A549 (cell line): ENCODE measurements around the gene NEURL1. TPM values are rescaled to one million over a fixed set of nuclear protein-coding genes. Genes with fewer than 3 reads are reported as not detected.

Experiments used
- ATAC-seq, 2 experiments: fragments of 200-7000 bp in 1 of 2; fragments of >200 bp in 1 of 2; cut with Nextera tagmentation in 1 of 2; cut with Tn5 transposase in 1 of 2; 3 replicates each; pipeline versions ENCODE4 v1.8.0 to v1.9.1; 2018 to 2020; ENCODE audit warnings: mild to moderate bottlenecking in 1 of 2, moderate library complexity in 1 of 2
- CTCF ChIA-PET: fragments of 300-600 bp; sonication (Branson Sonifier 250); formaldehyde crosslinking; extraction: SDS; loops from one replicate; lab custom pipeline; 2021; ENCODE audit warnings: antibody characterized with exemption, inconsistent platforms; lab: Yijun Ruan, JAX
- POLR2A ChIA-PET: fragments of 350-600 bp; formaldehyde crosslinking; extraction: SDS; loops from one replicate; lab custom pipeline; 2021; ENCODE audit warnings: antibody characterized with exemption, inconsistent platforms; lab: Yijun Ruan, JAX
- DNase-seq, 2 experiments: peaks; one replicate each; pipeline versions ENCODE4 v3.0.0 to v3.0.0-alpha.2; 2011 to 2016; ENCODE audit warnings: low read depth in 1 of 2, low spot score in 1 of 2
- FAIRE-seq: peaks from 2 replicates; lab custom pipeline; 2011; peaks lifted over from hg19 to GRCh38; lab: Jason Lieb, UNC
- H3K27ac ChIP-seq, 2 experiments: fragments of >200 bp; sonication (Bioruptor Twin); formaldehyde crosslinking; 3 replicates each; pipeline ENCODE4 v1.5.1; 2016 to 2017
- H3K4me1 ChIP-seq: fragments of >200 bp; sonication (Bioruptor Twin); formaldehyde crosslinking; 3 replicates; pipeline ENCODE4 v1.6.1; 2016
- H3K4me2 ChIP-seq: fragments of >200 bp; sonication (Bioruptor Twin); formaldehyde crosslinking; 3 replicates; pipeline ENCODE4 v1.6.1; 2016
- H3K4me3 ChIP-seq: fragments of >200 bp; sonication (Bioruptor Twin); formaldehyde crosslinking; 3 replicates; pipeline ENCODE4 v1.5.1; 2016
- H3K9me3 ChIP-seq: fragments of >200 bp; sonication (Bioruptor Twin); formaldehyde crosslinking; 3 replicates; pipeline ENCODE4 v1.6.1; 2016
- BCL3 ChIP-seq: fragments of >200 bp; sonication (Bioruptor Twin); formaldehyde crosslinking; IDR thresholded peaks from 3 replicates; pipeline ENCODE4 v1.6.1; 2016
- BHLHE40 ChIP-seq: IDR thresholded peaks from 2 replicates; pipeline ENCODE4 v1.6.1; 2012; ENCODE audit warnings: low read depth, low read length, inconsistent platforms
- CBX2 ChIP-seq: fragments of 200-600 bp; sonication (generic); IDR thresholded peaks from 2 replicates; pipeline ENCODE4 v1.6.1; 2016; ENCODE audit warnings: low read depth, mild to moderate bottlenecking, borderline replicate concordance
- EP300 ChIP-seq, 2 experiments: fragments of >200 bp; sonication (Bioruptor Twin); formaldehyde crosslinking; IDR thresholded peaks; 2 replicates in 1 of 2; 3 replicates in 1 of 2; pipeline ENCODE4 v1.6.1; 2016 to 2017
- ESRRA ChIP-seq: fragments of 150-350 bp; IDR thresholded peaks from 2 replicates; pipeline ENCODE4 v1.6.1; 2014; ENCODE audit warnings: mild to moderate bottlenecking, low read length, borderline replicate concordance
- FOSL2 ChIP-seq, 2 experiments: fragments of 450-650 bp in 1 of 2; fragments of >200 bp in 1 of 2; sonication (Bioruptor Twin) in 1 of 2; formaldehyde crosslinking; IDR thresholded peaks; 2 replicates each; pipeline versions ENCODE4 v1.5.0 to v1.6.1; 2016 to 2020; ENCODE audit warnings: mild to moderate bottlenecking in 1 of 2, moderate library complexity in 1 of 2
- FOXS1 ChIP-seq: fragments of 250-450 bp; sonication (Bioruptor Pico); IDR thresholded peaks from 2 replicates; pipeline ENCODE4 v1.5.0; 2020; ENCODE audit warnings: mild to moderate bottlenecking, moderate library complexity
- HDAC2 ChIP-seq: fragments of 200-600 bp; sonication (generic); IDR thresholded peaks from 2 replicates; pipeline ENCODE4 v1.6.1; 2016
- HOXA7 ChIP-seq: fragments of 250-450 bp; sonication (Bioruptor Pico); IDR thresholded peaks from 2 replicates; pipeline ENCODE4 v1.5.0; 2020; ENCODE audit warnings: mild to moderate bottlenecking, moderate library complexity
- HOXB13 ChIP-seq: fragments of 250-450 bp; sonication (Bioruptor Pico); IDR thresholded peaks from 2 replicates; pipeline ENCODE4 v1.5.0; 2020; ENCODE audit warnings: low read depth, mild to moderate bottlenecking, moderate library complexity
- HOXB5 ChIP-seq: fragments of 250-450 bp; sonication (Bioruptor Pico); IDR thresholded peaks from 2 replicates; pipeline ENCODE4 v1.5.0; 2020; ENCODE audit warnings: mild to moderate bottlenecking, moderate library complexity
- JUN ChIP-seq, 2 experiments: fragments of >200 bp; sonication (Bioruptor Twin); formaldehyde crosslinking; IDR thresholded peaks; 2 replicates in 1 of 2; 3 replicates in 1 of 2; pipeline ENCODE4 v1.6.1; 2016 to 2017
- JUNB ChIP-seq: fragments of >200 bp; sonication (Bioruptor Twin); formaldehyde crosslinking; IDR thresholded peaks from 2 replicates; pipeline ENCODE4 v1.6.1; 2016
- KDM1A ChIP-seq: fragments of 200-600 bp; sonication (generic); IDR thresholded peaks from 2 replicates; pipeline ENCODE4 v1.6.1; 2016; ENCODE audit warnings: low read depth, mild to moderate bottlenecking
- KDM5A ChIP-seq: fragments of 200-600 bp; sonication (generic); IDR thresholded peaks from 2 replicates; pipeline ENCODE4 v1.6.1; 2016; ENCODE audit warnings: antibody characterized with exemption, mild to moderate bottlenecking
- MAFK ChIP-seq: fragments of 450-650 bp; IDR thresholded peaks from 2 replicates; pipeline ENCODE4 v1.6.1; 2014; ENCODE audit not compliant: partially characterized antibody
- PHF8 ChIP-seq: fragments of 200-600 bp; sonication (generic); IDR thresholded peaks from 2 replicates; pipeline ENCODE4 v1.6.1; 2016; ENCODE audit warnings: low read depth, mild to moderate bottlenecking, antibody characterized with exemption, moderate library complexity, borderline replicate concordance
- POLR2AphosphoS2 ChIP-seq: conservative IDR thresholded peaks from 2 replicates; pipeline ENCODE4 v1.6.1; 2012; ENCODE audit warnings: low read length, improper control_type of control experiment, inconsistent platforms
- RARB ChIP-seq: fragments of 250-450 bp; sonication (Bioruptor Pico); IDR thresholded peaks from 2 replicates; pipeline ENCODE4 v1.8.0; 2021; ENCODE audit warnings: mild to moderate bottlenecking, moderate library complexity
- SREBF2 ChIP-seq: fragments of 450-650 bp; IDR thresholded peaks from 2 replicates; pipeline ENCODE4 v1.6.1; 2014; ENCODE audit warnings: mild to moderate bottlenecking, moderate library complexity
- USF2 ChIP-seq: fragments of 450-650 bp; IDR thresholded peaks from 2 replicates; pipeline ENCODE4 v1.6.1; 2014; ENCODE audit warnings: antibody characterized with exemption
- ZC3H11A ChIP-seq: fragments of 450-650 bp; IDR thresholded peaks from 2 replicates; pipeline ENCODE4 v1.6.1; 2014; ENCODE audit warnings: antibody characterized with exemption, mild to moderate bottlenecking
- WGBS: methylation state at CpG from one replicate; pipeline ENCODE4 v1.1.6; 2017; ENCODE audit errors: missing lambda C conversion rate; 5-methylcytosine and 5-hydroxymethylcytosine counted together
- polyA plus RNA-seq, 4 experiments: library from polyadenylated mRNA; depleted of rRNA in 3 of 4; stranded (reverse); fragments of >200 nt; fragmentation: RNase III in 1 of 4; extraction: RNeasy Plus Mini Kit Qiagen cat#74134 plus additional on column Dnase treatment in 1 of 4; gene quantifications; 2 replicates in 3 of 4; 3 replicates in 1 of 4; pipeline ENCODE4 v1.2.3, GENCODE V29; 2011 to 2017

Gene NEURL1
- polyA plus RNA-seq, 2 of the 4 experiments (the other 2 are of a cell fraction): 0.06 to 0.37 TPM

- CTCF ChIA-PET: interaction anchor here (2.2 to 18.9 kb wide), 4 partner anchors 11 to 285 kb away, joined by 14 to 265 read pairs (median 20); no protein-coding TSS in a partner anchor
- WGBS: 88% methylated on average over 4 of the region's 6 CpGs
- ATAC-seq: no peak
- no peaks in the 10 kb centered on the region for H3K9me3 ChIP-seq
- no peak for TF ChIP-seq HOXA7 (CRISPR knock-in tag)
- TF ChIP-seq CBX2: no peak
- no peak for TF ChIP-seq RARB (CRISPR knock-in tag)
- TF ChIP-seq, all 56 proteins: peak for 0
- FAIRE-seq (no peak), DNase-seq (no peak)
- Histone ChIP-seq H3K4me3 (no peak overlapping the region), H3K27ac (no peak overlapping the region), H3K4me1 (peaks cover 5% of the 10 kb centered on the region), H3K4me2 (no peak overlapping the region)
- POLR2A ChIA-PET: no interaction called here
Measured at GRCh38 chr10:103600325-103600724, 106.8 kb downstream of the NEURL1 start.

- Histone ChIP-seq H3K4me2 (no peak overlapping the region), H3K27ac (no peak overlapping the region), H3K4me3 (no peak overlapping the region), H3K4me1 (peaks cover 5% of the 10 kb centered on the region), H3K9me3 (no peaks in the 10 kb centered on the region)
- FAIRE-seq (no peak), ATAC-seq (no peak), DNase-seq (no peak)
- 67% methylated on average over 7 of the region's 7 CpGs for whole genome bisulfite sequencing
- POLR2A ChIA-PET: no interaction called here
- CTCF ChIA-PET: interaction anchor here (0.6 to 18.9 kb wide), 3 partner anchors 55 to 285 kb away, joined by 3 to 265 read pairs (median 3); no protein-coding TSS in a partner anchor
- TF ChIP-seq ZC3H11A: no peak
- TF ChIP-seq PHF8: no peak
- TF ChIP-seq JUNB: no peak
- TF ChIP-seq SREBF2: no peak
- no peak for TF ChIP-seq JUN (IDR thresholded peaks at IDR 0.05)
- TF ChIP-seq BHLHE40: no peak
- TF ChIP-seq KDM1A: no peak
- no peak for TF ChIP-seq BCL3
- no peak for TF ChIP-seq KDM5A
- no peak for TF ChIP-seq POLR2AphosphoS2
Measured at GRCh38 chr10:103600956-103601569, 107.6 kb downstream of the NEURL1 start.

- no peak for FAIRE-seq
- Histone ChIP-seq H3K4me1 (peaks cover 5% of the 10 kb centered on the region), H3K4me3 (no peak overlapping the region), H3K4me2 (no peak overlapping the region), H3K9me3 (no peaks in the 10 kb centered on the region), H3K27ac (no peak overlapping the region)
- ATAC-seq: no peak
- CTCF ChIA-PET: interaction anchor here (0.6 to 18.9 kb wide), 8 partner anchors 10 to 286 kb away, joined by 3 to 265 read pairs (median 3); no protein-coding TSS in a partner anchor
- no peak for DNase-seq
- 92% methylated on average over 23 of the region's 47 CpGs for WGBS
- no peak for TF ChIP-seq MAFK
- TF ChIP-seq HOXB13 (CRISPR knock-in tag): no peak
- no peak for TF ChIP-seq USF2
- no peak for TF ChIP-seq SREBF2
- no peak for TF ChIP-seq EP300 (IDR thresholded peaks at IDR 0.05)
- POLR2A ChIA-PET: no interaction called here
Measured at GRCh38 chr10:103602028-103602851, 108.7 kb downstream of the NEURL1 start.

- 95% methylated on average over 9 of the region's 16 CpGs for WGBS
- TF ChIP-seq FOSL2 (IDR thresholded peaks at IDR 0.05) (no peak), FOSL2 (CRISPR knock-in tag; IDR thresholded peaks at IDR 0.05) (no peak), ESRRA (no peak), HOXB5 (CRISPR knock-in tag) (no peak), HDAC2 (no peak), FOXS1 (no peak)
- Histone ChIP-seq H3K4me1 (peaks cover 5% of the 10 kb centered on the region), H3K4me3 (no peak overlapping the region), H3K27ac (no peak overlapping the region), H3K9me3 (no peaks in the 10 kb centered on the region), H3K4me2 (no peak overlapping the region)
- ChIA-PET POLR2A (no interaction called here), CTCF (interaction anchor here (0.7 to 18.9 kb wide), 7 partner anchors 10 to 285 kb away, joined by 3 to 265 read pairs (median 3); no protein-coding TSS in a partner anchor)
- ATAC-seq (no peak), FAIRE-seq (no peak), DNase-seq (no peak)
Measured at GRCh38 chr10:103602852-103603155, 109.3 kb downstream of the NEURL1 start.
